Duodenal mucosa (tissue), 2 donors: Measurements from ENCODE around the gene JAK1.
A peak's percentile ranks its signal among the peaks of the same experiment; 100 is the strongest.

Experiments used
- H3K27ac ChIP-seq: one replicate; pipeline ENCODE4 v1.7.0; 2013; ENCODE audit warnings: low read depth, low read length
- H3K27me3 ChIP-seq, 2 donors: one replicate each; pipeline ENCODE4 v1.7.0; 2013; ENCODE audit warnings: low read length in 2 of 2, control low read depth in 1 of 2; ENCODE audit not compliant: insufficient read depth in 2 of 2, control insufficient read depth in 1 of 2
- H3K36me3 ChIP-seq, 2 donors: one replicate each; pipeline ENCODE4 v1.7.0; 2013; ENCODE audit warnings: low read length in 2 of 2, control low read depth in 1 of 2; ENCODE audit not compliant: insufficient read depth in 2 of 2, control insufficient read depth in 1 of 2
- H3K4me1 ChIP-seq, 2 donors: one replicate each; pipeline ENCODE4 v1.7.0; 2013; ENCODE audit warnings: low read length in 2 of 2, control low read depth in 1 of 2; ENCODE audit not compliant: insufficient read depth in 2 of 2, control insufficient read depth in 1 of 2
- H3K4me3 ChIP-seq, 2 donors: one replicate each; pipeline ENCODE4 v1.7.0; 2013; ENCODE audit warnings: low read length in 2 of 2, low read depth in 1 of 2
- H3K9ac ChIP-seq, 2 donors: one replicate each; pipeline ENCODE4 v1.7.0; 2013; ENCODE audit warnings: low read length in 2 of 2, low read depth in 1 of 2
- H3K9me3 ChIP-seq, 2 donors: one replicate each; pipeline ENCODE4 v1.7.0; 2013; ENCODE audit warnings: low read length in 2 of 2, control low read depth in 1 of 2; ENCODE audit not compliant: control insufficient read depth in 1 of 2

JAK1 gene

DNA sequence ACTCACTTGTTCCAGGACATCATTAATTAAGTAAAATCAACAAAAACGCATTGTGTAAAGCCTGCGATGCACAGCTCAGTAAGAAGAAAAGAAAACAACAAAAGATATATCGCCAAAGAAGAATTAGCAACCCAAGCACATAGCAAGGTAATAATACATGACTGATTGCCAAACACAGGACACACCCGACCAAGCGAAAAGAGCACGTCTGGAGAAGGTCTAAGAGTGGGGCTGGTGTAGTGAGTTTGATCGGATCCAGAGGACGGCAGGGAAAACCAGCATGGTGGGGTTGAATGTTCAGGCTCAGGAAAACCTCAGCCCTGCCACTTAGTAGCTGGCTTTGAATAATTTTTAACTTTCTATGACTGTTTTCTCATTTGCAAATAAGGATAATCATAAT is 69.8 kb downstream of the JAK1 start:
- Histone ChIP-seq H3K9ac (no peak overlapping the region), H3K4me1 (peaks cover 45 to 60% of the 10 kb centered on the region in 2 donors), H3K27ac (no peak overlapping the region), H3K9me3 (no peaks in the 10 kb centered on the region), H3K27me3 (no peaks in the 10 kb centered on the region), H3K4me3 (no peak overlapping the region), H3K36me3 (no peaks in the 10 kb centered on the region)

DNA sequence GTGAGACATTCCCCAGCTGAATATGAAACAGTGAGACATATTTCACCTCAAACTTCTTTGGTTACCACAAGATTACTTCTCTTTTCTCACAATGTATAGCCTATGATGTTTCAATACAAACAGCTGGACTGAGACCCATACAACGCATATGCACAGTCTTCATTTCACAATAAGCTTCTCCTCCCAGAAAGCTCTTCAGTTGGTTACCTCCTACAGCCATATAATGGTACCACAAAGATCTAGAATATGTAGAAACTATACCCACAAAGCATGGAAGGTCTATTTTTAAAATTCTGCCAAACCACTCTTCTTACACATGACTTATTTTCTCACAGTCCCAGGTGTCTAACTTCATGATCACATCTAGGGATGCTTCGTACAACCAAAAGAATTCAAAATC is 70.8 kb downstream of the JAK1 start:
- Histone ChIP-seq H3K4me1 (peaks cover 50 to 67% of the 10 kb centered on the region in 2 donors), H3K27me3 (no peaks in the 10 kb centered on the region), H3K9ac (no peak overlapping the region), H3K9me3 (no peaks in the 10 kb centered on the region), H3K4me3 (no peak overlapping the region), H3K27ac (no peak overlapping the region), H3K36me3 (no peaks in the 10 kb centered on the region)

DNA sequence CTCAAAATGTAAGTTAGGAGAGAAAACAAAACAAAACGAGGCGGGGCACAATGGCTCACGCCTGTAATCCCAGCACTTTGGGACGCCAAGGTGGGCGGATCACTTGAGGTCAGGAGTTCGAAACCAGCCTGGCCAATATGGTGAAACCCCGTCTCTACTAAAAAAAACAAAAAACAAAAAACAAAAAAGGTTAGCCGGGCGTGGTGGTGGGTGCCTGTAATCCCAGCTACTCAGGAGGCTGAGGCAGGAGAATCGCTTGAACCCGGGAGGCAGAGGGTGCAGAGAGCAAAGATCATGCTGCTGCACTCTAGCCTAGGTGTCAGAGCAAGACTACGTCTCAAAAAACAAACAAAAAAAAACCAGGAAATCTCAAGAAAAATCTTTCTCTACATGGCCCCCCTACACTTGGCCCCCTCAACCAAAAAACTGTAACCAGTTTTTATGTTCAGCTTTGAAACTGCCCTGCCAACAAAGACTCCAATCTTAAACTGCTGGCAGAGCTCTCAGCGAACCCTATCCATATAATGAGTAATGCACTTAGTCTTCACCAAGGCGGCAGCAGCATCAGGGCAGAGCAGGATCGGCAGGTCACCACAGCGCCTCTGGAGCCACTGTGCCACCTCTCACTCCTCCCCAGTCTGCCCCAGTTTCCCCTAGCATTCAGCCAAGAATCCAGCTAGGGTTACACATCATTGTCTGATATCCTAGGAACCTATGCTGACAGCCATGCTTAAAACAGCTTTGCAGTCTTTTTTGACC is 71.7 kb downstream of the JAK1 start:
- Histone ChIP-seq H3K4me1 (peaks cover 50 to 63% of the 10 kb centered on the region in 2 donors), H3K9me3 (no peaks in the 10 kb centered on the region), H3K36me3 (no peaks in the 10 kb centered on the region), H3K9ac (no peak overlapping the region), H3K27ac (no peak overlapping the region), H3K4me3 (no peak overlapping the region), H3K27me3 (no peaks in the 10 kb centered on the region)

DNA sequence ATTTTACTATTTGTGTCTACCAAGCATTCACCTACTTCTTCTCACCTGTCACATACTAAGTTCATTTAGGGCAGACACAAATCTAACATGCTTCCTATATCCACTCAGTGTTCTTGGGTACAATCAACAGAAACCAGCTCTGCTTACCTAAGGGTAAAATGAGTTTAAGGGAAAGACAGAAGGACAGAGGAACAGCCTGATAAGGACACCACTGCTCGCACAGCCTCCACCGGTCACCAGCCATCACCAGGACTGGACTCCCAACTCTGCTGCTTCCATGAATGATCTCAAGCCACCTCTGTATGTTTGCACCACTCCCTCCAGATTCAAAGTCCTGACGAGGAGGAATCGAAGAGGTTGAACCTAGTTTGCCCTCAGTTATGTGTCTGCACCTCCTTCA is 72.4 kb downstream of the JAK1 start:
- Histone ChIP-seq H3K27me3 (no peaks in the 10 kb centered on the region), H3K4me3 (no peak overlapping the region), H3K27ac (no peak overlapping the region), H3K36me3 (no peaks in the 10 kb centered on the region), H3K4me1 (peaks cover 49 to 63% of the 10 kb centered on the region in 2 donors), H3K9ac (no peak overlapping the region), H3K9me3 (no peaks in the 10 kb centered on the region)

DNA sequence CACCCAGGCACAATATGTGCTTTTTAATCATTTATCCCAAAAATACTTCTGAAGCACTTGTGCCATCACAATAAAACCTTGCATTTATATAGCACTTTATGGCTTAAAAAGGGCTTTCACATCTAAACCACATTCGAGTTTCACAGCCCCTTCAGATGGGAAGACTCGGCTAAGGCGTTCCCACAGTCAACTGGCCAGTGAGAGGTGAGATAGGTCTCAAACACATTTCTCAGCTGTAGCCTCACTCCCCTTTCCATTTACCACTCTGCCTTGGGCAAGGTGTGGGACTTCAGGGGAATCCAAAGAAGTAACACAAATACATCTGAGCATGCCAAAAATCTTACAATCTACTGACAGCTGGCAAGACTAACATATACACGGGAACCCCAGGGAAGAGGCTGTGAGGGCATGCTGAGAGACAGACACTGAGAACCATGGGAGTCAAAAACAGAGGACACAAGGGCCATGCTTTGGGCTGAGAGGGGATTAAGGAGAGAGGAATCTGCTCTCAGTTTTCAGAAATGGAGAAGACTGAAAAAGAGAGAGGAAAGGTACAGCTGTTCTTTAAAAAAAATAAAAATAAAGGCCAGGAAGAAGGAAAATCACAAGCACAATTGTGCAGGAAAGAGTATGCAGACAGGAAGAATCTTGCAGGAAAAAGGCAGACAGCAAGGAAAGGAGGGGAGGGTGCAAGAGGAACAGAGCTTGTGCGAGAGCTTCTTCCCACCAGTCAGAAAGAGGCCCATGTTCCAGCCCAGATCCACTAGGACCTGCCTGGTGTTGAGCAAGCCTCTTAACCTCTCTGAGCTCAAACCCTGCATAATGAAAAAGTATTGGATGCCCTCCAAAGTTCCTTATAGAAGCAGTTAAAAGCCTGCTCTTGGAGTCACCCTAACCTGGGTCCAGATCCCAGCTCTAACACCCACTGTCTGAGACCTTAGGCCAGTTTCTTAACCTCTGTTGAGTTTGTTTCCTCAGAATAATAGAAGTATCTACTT is 73.5 kb downstream of the JAK1 start:
- Histone ChIP-seq H3K36me3 (no peaks in the 10 kb centered on the region), H3K27me3 (no peaks in the 10 kb centered on the region), H3K4me3 (no peak overlapping the region), H3K27ac (no peak overlapping the region), H3K9ac (no peak overlapping the region), H3K9me3 (no peaks in the 10 kb centered on the region), H3K4me1 (peaks cover 39 to 55% of the 10 kb centered on the region in 2 donors)

DNA sequence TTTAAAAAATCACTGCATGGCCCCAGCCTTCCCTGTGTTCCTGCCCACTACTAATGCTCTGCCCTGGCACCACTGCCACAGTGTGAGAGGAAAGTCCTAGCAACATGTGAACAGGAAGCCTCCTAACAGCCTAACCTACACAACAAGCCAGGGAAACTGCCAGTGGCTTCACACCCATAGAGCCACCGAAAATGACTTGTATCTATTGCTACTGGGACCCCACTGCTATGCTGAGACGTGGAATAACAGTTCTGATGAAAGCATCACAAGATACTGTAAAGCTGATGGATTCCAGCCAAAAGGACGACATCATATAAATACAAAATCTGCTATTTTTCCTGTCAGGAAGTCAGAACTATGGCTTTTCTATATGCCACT is 74.9 kb downstream of the JAK1 start:
- no peaks in the 10 kb centered on the region for H3K27me3 ChIP-seq
- H3K9me3 ChIP-seq: no peaks in the 10 kb centered on the region
- H3K27ac ChIP-seq: no peak overlapping the region
- peak overlapping the region in 1 of 2 donors; percentile 2 for H3K4me3 ChIP-seq
- H3K9ac ChIP-seq: peak overlapping the region in 1 of 2 donors; percentile 15
- H3K36me3 ChIP-seq: no peaks in the 10 kb centered on the region
- H3K4me1 ChIP-seq: peaks cover 28 to 43% of the 10 kb centered on the region in 2 donors

DNA sequence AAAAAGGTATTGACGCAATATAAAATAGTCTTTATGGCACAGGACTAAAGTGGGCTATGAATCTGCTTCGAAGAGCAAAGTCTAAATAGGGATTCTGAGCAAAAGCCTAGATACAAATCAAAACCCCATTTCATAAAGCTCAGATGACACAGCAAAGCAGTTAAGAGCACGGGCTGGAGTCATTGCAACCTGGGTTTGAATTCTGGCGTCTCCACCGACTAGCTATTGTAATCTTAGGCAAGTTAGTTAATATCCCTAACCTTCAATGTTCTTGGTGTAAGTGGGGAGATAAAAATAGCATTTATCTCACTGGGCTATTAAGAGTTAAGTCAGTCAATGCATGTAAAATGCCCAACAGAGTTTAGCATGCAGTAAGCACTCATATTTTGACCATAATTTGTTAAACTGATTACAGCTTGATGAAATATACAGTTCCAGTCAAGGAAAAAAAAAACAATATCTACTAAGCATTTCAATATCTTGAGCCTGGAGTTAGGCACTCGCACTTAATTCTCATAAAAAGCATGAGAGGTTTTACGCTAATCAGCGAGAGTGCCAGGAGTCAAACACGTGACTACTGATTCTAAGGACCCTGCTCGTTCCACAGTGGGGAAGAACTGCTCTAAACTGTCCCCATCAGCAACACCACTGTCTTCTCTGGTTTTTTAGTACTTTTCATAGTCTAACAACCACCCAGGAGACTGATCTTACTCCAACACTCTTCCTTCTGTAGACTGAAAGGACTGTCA is 75.5 kb downstream of the JAK1 start:
- Histone ChIP-seq H3K4me1 (peaks cover 27 to 39% of the 10 kb centered on the region in 2 donors), H3K4me3 (peak overlapping the region in 1 of 2 donors; percentile 2), H3K36me3 (no peaks in the 10 kb centered on the region), H3K9me3 (no peaks in the 10 kb centered on the region), H3K27ac (no peak overlapping the region), H3K27me3 (no peaks in the 10 kb centered on the region), H3K9ac (peak overlapping the region in 1 of 2 donors; percentile 15)

DNA sequence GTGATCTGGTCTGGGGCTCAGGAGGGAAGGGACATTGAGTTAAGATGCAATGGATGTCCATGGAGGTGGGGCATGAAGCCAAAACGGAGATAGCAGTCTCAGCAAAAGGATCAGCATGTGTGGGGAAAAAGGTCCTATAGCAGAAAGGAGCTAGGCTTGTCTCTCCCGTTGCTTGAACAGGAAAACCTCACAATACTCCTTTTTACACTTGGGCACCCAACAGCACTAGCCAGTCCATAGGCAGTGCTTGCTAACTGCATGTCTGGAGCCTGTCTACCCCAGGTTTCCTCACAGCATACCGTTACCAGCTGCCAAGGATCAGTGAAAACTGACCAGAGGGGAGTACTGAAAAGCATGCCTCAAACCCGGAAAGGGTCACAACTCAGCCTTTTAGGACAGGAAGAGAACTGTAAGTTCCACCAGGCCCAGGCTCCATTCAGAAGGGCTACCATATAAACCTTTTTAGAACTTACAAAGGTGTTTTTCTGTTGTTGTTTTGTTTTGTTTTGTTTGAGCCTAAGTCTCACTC is 78.6 kb downstream of the JAK1 start:
- Histone ChIP-seq H3K27me3 (no peaks in the 10 kb centered on the region), H3K9me3 (no peaks in the 10 kb centered on the region), H3K4me1 (peaks cover 13 to 24% of the 10 kb centered on the region in 2 donors), H3K36me3 (peaks cover 6% of the 10 kb centered on the region in 2 donors), H3K27ac (no peak overlapping the region), H3K4me3 (no peak overlapping the region), H3K9ac (no peak overlapping the region)

DNA sequence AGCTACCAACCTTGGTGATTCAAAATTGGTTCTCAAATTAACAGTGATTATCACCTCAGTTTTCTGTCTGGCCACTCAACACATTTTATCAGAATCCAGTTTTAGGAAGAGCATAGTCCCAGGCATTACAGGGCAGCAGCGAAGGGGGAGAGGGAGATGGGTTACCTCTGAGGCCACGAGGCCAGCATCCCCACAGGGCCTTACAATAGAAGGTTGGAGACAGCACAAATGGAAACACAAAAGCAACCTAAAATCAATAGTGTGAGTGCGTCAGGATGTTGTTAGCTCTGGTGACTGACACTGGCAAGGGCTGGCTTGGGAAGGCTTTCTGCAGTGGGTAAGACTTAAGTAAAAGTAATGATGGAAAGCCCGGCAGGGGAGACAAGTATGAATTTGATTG is 79.5 kb downstream of the JAK1 start:
- H3K27ac ChIP-seq: no peak overlapping the region
- no peaks in the 10 kb centered on the region for H3K27me3 ChIP-seq
- no peaks in the 10 kb centered on the region for H3K9me3 ChIP-seq
- peaks cover 9 to 19% of the 10 kb centered on the region in 2 donors for H3K4me1 ChIP-seq
- no peak overlapping the region for H3K4me3 ChIP-seq
- peaks cover 10 to 15% of the 10 kb centered on the region in 2 donors for H3K36me3 ChIP-seq
- H3K9ac ChIP-seq: no peak overlapping the region
